Measurements from ENCODE around the gene HOXB4.

Gene HOXB4

DNA sequence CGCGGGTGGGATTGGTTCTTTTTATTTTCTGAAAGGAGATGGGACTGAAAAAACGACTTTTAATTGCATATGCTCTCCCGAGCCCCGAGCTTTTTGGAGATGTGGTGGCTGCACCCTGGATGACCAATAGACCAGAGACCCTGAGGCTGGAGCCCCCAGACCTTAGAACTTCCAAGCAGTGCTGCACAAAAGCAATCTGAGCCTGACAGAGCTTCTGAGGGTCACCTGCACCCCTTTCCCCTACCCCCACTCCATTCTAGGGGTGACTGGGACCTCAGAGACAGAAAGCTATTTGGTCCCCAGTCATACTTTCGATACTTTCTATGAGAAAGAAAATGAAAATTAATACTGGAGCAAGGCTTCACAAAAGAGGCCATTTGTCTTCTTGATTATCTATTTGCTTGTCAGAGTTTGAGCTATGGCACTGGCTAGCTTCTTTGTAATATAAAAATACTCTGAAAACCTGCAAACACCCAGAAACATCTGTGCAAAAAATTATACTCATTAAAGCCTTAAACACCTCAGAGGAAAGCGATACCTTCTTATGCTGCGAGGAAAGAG is 3.6 kb downstream of the HOXB4 start:
- TF ChIP-seq, protein P1, sequence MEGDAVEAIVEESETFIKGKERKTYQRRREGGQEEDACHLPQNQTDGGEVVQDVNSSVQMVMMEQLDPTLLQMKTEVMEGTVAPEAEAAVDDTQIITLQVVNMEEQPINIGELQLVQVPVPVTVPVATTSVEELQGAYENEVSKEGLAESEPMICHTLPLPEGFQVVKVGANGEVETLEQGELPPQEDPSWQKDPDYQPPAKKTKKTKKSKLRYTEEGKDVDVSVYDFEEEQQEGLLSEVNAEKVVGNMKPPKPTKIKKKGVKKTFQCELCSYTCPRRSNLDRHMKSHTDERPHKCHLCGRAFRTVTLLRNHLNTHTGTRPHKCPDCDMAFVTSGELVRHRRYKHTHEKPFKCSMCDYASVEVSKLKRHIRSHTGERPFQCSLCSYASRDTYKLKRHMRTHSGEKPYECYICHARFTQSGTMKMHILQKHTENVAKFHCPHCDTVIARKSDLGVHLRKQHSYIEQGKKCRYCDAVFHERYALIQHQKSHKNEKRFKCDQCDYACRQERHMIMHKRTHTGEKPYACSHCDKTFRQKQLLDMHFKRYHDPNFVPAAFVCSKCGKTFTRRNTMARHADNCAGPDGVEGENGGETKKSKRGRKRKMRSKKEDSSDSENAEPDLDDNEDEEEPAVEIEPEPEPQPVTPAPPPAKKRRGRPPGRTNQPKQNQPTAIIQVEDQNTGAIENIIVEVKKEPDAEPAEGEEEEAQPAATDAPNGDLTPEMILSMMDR (IDR thresholded peaks at IDR 0.05; ENCODE audit: low read depth, low read length, missing control alignments), result no peak
- no peak for DNase-seq (ENCODE audit: extremely low read depth, low read depth)
- no peak overlapping the region for H3K4me3 ChIP-seq (replicated peaks; ENCODE audit: low read depth, low read length)

DNA sequence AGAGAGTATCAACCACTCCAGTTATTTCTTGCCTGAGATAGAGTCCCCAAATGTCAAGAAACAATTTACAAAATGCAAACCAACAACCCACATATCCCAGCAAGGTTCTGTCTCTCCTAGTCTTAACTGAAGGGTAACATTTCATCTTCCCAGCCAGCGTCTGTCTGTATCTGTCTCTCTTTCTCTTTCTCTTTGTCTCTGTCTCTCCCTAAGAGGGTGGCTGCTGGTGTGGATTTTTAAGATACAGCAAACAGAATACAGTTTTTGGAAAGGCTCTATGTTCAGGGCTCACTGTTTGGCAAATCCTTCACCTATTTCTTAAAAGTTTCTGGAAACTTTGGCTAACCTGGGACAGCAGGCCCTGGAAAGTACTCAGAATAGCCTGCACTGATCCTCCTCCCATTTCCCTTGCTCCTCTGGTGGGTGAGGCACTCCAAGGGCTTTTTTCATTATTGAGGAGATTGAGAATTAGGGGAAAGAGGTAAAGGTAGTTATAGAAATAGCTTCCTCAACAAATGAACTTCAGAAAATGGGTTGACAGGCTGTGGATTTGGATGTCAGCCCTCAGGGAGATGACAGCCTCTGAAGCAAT is 6.2 kb downstream of the HOXB4 start:
- no peak for DNase-seq (ENCODE audit: extremely low read depth, low read depth)
- H3K4me3 ChIP-seq (replicated peaks; ENCODE audit: low read depth, low read length), result no peak overlapping the region
- TF ChIP-seq, protein P1 (IDR thresholded peaks at IDR 0.05; ENCODE audit: low read depth, low read length, missing control alignments), result no peak

DNA sequence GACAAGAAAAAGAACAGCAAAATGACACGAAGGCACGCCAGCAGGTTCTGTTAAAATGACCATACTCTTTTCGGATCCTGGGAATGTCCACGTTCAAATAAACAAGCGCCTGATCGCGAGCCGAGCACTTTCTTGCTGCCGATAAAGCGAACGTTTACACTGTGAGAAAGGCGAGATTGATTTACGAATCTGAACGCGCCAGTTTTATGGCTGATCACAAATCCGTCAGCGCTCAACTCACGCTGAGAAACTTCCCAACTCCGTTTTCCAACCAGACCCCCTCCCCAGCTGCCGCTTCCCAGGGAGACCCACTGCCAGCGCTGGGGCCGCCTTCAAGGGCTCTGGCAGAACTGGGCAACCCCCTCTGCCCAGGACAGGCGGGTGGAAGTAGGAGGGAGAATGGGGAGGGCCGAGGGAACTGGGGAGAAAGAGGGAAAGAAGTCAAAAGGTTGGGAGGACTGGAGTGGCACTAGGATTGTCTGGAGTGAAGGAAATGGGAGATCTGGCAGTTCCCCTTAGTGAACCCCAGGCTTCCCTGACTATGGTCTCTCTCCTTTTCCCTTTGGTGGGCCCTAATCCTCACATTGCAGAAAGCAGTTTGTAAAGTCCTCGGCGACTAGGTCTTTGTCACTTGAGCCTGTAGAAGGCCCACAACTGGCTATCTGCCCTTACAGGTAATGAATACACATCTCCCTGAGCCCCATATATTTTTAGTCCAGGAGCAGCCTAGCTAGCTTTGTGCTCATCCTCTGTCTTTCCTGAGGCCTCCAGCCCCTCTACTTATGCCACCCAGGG is 6.9 kb downstream of the HOXB4 start:
- TF ChIP-seq, protein P1 (IDR thresholded peaks at IDR 0.05; ENCODE audit: low read depth, low read length, missing control alignments), result no peak
- no peak for DNase-seq (ENCODE audit: extremely low read depth, low read depth)
- no peak overlapping the region for H3K4me3 ChIP-seq (replicated peaks; ENCODE audit: low read depth, low read length)

DNA sequence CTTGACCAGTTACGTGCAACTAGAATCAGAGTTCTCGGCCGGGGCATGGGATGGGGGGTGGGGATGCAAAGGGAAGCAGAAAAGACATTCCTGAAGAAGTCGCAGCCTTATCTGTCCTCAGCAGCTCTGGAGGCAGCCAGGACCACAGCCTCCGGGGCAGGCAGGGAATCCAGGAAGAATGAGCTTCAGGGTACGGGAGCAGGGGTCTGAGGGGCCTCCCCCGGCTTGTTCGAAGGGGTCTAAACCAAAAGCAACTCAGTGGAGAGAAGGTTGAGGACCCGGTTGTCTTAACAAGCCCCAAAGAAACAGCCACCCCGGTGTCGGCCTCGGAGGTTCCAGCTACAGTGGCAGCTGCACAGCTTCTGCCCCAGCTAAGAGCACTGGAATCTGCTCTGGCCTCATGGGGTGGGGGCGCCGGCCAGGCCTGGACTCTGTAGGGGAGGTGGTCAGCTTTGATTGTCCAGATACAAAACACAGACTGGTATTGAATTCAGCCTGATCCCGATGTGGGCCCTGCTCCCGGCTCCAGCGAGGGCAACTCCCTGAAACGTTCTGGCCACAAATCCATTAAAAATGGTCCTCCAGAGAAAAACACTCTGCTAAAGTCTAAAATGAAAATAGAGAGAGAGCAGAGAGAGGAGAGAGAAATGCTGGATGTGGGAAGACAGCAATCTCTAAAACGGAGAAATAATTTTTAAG is 7.7 kb downstream of the HOXB4 start:
- TF ChIP-seq, protein P1 (IDR thresholded peaks at IDR 0.05; ENCODE audit: low read depth, low read length, missing control alignments), result no peak
- DNase-seq (ENCODE audit: extremely low read depth, low read depth), result no peak
- H3K4me3 ChIP-seq (replicated peaks; ENCODE audit: low read depth, low read length), result no peak overlapping the region

DNA sequence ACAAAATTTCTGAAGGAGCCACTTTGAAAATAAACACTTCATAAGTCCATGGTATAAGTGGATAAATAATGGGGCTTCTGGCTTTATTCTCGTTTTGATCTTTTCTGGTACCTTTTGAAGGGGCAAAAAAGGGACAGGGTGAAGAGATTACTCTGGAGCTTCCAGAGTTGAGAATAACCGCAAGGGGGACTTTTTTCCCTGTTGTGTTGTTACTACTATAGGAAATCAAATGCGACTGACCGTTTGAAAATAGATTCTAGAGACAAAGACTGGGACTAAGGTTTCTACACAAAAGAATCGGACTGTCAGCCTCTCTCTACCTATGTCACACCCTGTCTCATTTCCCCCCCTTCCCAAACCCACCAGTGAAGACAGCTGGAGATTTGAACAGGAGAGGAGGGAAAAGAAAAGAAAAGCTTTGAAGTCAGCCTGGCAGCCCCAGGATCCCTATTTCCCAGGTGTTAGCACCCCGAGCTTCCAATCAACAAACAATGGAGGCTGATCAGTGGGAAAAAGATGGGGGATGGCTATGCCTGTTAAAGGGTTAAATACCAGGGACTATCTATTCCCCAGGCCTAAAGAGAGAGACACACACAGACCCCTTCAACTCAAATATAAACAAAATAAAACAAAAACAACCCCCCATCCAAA is 8.4 kb downstream of the HOXB4 start:
- TF ChIP-seq, protein P1 (IDR thresholded peaks at IDR 0.05; ENCODE audit: low read depth, low read length, missing control alignments), result no peak
- H3K4me3 ChIP-seq (replicated peaks; ENCODE audit: low read depth, low read length), result no peak overlapping the region
- DNase-seq (ENCODE audit: extremely low read depth, low read depth), result no peak

DNA sequence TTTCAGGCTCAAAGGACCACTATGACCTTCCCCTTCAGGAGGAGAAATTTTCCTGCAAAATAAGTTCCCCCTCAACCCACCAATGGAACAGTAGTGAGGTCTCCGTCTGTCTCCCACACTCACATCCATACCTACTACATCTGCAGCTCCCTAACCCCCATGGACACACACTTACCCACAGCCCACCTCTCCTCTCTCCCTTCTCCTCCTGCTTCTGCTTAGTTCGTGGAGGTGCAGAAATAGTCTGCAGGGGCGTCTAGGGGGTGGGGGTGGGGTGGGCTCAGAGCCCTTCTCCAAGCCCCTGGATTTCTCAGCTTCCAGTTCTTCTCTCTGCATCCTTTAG is 8.9 kb downstream of the HOXB4 start:
- TF ChIP-seq, protein P1 (IDR thresholded peaks at IDR 0.05; ENCODE audit: low read depth, low read length, missing control alignments), result no peak
- H3K4me3 ChIP-seq (replicated peaks; ENCODE audit: low read depth, low read length), result no peak overlapping the region
- DNase-seq (ENCODE audit: extremely low read depth, low read depth), result no peak
